HG02623 (cell line): ENCODE data around the gene PTTG1.
"Not testable (repeated sequence)": the region's sequence is repeated elsewhere in the genome, so short reads cannot be mapped to it uniquely, and the experiment has no call there.

Experiments
- ATAC-seq: cut with Tn5 transposase; IDR thresholded peaks from one replicate; pipeline ENCODE4 v1.9.1; 2021; ENCODE audit warnings: moderate library complexity; ENCODE audit not compliant: unreplicated experiment

Gene PTTG1

GRCh38 chr5:160420331-160420610 is 1.4 kb upstream of the PTTG1 start:
- no peak for ATAC-seq

- ATAC-seq, result no peak
These were observed 1.4 kb downstream of the PTTG1 start for GRCh38 chr5:160423099-160423498.

- ATAC-seq, result no peak
These were observed 6.0 kb downstream of the PTTG1 start for GRCh38 chr5:160427607-160428006.

GRCh38 chr5:160432196-160432595 is 10.5 kb downstream of the PTTG1 start:
- ATAC-seq, result no peak

- no peak for ATAC-seq
These were observed 11.1 kb downstream of the PTTG1 start for GRCh38 chr5:160432787-160433186.

- ATAC-seq, result peak; percentile 77
These were observed 12.4 kb downstream of the PTTG1 start for GRCh38 chr5:160434022-160434531.

GRCh38 chr5:160435532-160435931 is 13.9 kb downstream of the PTTG1 start:
- no peak for ATAC-seq

GRCh38 chr5:160436017-160436416 is 14.4 kb downstream of the PTTG1 start:
- ATAC-seq, result no peak

GRCh38 chr5:160436661-160437060 is 15.0 kb downstream of the PTTG1 start:
- ATAC-seq, result not testable (repeated sequence)

GRCh38 chr5:160437271-160437670 is 15.6 kb downstream of the PTTG1 start:
- no peak for ATAC-seq

- peak; percentile 24 for ATAC-seq
These were observed 16.9 kb downstream of the PTTG1 start for GRCh38 chr5:160438316-160439204.

GRCh38 chr5:160439205-160439600 is 17.5 kb downstream of the PTTG1 start:
- peak; percentile 46 for ATAC-seq

- ATAC-seq, result peak; percentile 32
These were observed 19.7 kb downstream of the PTTG1 start for GRCh38 chr5:160441311-160441781.

- peak; percentile 14 for ATAC-seq
These were observed 21.3 kb downstream of the PTTG1 start for GRCh38 chr5:160442824-160443431.

- no peak for ATAC-seq
These were observed 22.8 kb downstream of the PTTG1 start for GRCh38 chr5:160444407-160444806.

- peak; percentile 25 for ATAC-seq
These were observed 23.5 kb downstream of the PTTG1 start for GRCh38 chr5:160445132-160445531.

GRCh38 chr5:160445751-160446150 is 24.1 kb downstream of the PTTG1 start:
- no peak for ATAC-seq

GRCh38 chr5:160448886-160449285 is 27.2 kb downstream of the PTTG1 start:
- no peak for ATAC-seq

GRCh38 chr5:160449458-160449857 is 27.8 kb downstream of the PTTG1 start:
- no peak for ATAC-seq

GRCh38 chr5:160450164-160450932 is 28.7 kb downstream of the PTTG1 start:
- ATAC-seq, result peak; percentile 49

- ATAC-seq, result no peak
These were observed 29.6 kb downstream of the PTTG1 start for GRCh38 chr5:160451281-160451680.
